ENCODE measurements around the gene ZSCAN1.

DNA sequence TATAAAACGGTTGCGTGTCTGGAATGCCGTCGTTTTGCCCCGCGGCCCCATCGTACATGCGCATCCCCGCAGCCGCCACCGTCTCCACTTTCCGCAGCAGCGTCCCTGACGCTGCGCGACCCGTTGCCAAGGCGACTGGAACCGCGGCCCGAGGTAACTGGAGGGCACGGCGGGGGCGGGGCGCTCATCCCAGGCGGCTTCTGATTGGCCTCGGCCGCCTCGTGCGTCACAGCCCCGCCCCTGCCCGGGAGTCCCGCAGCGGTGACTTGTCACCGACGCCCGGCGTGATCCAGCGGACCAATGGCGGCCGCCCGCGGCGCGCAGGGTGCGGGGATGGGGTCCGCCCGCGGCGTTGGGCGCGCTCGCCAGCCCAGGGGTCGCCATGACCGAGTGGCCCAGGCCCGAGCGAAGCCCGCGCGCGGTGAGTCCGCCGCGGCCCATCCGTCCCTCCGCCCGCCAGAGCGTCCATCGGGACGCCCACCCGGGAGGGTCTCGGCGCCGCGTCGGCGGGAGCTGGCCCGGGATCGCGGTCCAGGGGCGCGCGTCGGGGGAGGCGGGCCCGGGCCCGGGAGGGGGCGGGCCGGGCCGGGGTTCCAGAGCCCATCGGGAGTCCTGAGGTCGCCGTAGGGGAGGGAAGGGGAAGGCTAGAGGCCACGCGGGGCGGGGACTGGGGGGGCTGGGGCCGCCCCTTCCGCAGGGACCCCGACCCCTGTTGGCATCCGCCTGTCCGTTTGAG lies at the start of gene ZSCAN1:
- TF ChIP-seq, protein P1, sequence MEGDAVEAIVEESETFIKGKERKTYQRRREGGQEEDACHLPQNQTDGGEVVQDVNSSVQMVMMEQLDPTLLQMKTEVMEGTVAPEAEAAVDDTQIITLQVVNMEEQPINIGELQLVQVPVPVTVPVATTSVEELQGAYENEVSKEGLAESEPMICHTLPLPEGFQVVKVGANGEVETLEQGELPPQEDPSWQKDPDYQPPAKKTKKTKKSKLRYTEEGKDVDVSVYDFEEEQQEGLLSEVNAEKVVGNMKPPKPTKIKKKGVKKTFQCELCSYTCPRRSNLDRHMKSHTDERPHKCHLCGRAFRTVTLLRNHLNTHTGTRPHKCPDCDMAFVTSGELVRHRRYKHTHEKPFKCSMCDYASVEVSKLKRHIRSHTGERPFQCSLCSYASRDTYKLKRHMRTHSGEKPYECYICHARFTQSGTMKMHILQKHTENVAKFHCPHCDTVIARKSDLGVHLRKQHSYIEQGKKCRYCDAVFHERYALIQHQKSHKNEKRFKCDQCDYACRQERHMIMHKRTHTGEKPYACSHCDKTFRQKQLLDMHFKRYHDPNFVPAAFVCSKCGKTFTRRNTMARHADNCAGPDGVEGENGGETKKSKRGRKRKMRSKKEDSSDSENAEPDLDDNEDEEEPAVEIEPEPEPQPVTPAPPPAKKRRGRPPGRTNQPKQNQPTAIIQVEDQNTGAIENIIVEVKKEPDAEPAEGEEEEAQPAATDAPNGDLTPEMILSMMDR (IDR thresholded peaks at IDR 0.05) = no peak
- no peak for TF ChIP-seq POLR2A (IDR thresholded peaks at IDR 0.05)
